ENCODE data around the gene CD163.
"Not testable (repeated sequence)": the region's sequence is repeated elsewhere in the genome, so short reads cannot be mapped to it uniquely, and the experiment has no call there.

CD163 gene

DNA sequence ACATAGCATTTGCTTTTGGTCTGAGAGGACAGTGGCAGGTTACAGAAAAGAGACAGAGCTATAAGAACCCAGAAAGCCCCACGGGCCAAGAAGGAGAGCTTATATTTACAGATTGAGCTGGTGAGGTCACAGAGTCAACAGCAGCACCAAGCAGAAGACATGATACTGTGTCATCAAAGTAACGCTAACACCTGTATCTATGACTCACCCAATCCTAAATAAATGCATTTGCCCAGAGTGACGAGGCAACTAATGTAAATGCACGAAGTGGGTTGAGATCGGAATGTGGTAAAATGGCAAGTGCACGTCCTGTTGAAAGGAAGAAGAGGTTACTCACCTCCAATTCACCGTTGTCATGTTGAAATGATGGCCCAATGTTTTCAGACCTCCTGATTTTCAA is 52.9 kb downstream of the CD163 start:
- TF ChIP-seq, protein P1, sequence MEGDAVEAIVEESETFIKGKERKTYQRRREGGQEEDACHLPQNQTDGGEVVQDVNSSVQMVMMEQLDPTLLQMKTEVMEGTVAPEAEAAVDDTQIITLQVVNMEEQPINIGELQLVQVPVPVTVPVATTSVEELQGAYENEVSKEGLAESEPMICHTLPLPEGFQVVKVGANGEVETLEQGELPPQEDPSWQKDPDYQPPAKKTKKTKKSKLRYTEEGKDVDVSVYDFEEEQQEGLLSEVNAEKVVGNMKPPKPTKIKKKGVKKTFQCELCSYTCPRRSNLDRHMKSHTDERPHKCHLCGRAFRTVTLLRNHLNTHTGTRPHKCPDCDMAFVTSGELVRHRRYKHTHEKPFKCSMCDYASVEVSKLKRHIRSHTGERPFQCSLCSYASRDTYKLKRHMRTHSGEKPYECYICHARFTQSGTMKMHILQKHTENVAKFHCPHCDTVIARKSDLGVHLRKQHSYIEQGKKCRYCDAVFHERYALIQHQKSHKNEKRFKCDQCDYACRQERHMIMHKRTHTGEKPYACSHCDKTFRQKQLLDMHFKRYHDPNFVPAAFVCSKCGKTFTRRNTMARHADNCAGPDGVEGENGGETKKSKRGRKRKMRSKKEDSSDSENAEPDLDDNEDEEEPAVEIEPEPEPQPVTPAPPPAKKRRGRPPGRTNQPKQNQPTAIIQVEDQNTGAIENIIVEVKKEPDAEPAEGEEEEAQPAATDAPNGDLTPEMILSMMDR (conservative IDR thresholded peaks at IDR 0.05), result no peak
- TF ChIP-seq ZFX (IDR thresholded peaks at IDR 0.05), result no peak
- no peak overlapping the region for H3K27ac ChIP-seq

DNA sequence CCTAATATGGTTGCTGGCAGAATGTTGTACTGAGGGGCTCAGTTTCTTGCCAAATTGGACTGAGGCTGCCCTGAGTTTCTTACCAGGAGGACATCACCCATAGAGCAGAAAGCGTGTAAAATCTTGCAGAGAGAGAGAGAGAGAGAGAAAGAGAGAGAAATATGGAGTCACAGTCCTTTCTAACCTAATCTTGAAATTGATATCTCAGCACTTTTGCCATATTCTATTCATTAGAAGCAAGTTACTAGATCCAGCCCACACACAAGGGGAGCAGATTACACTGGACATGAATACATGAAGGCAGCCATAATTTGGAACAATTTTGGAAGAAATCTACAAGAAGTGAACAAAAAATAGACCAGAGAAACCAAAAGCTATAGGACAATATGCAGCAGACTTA is 55.5 kb downstream of the CD163 start:
- no peak overlapping the region for H3K27ac ChIP-seq
- TF ChIP-seq, protein P1 (conservative IDR thresholded peaks at IDR 0.05), result no peak
- no peak for TF ChIP-seq ZFX (IDR thresholded peaks at IDR 0.05)

DNA sequence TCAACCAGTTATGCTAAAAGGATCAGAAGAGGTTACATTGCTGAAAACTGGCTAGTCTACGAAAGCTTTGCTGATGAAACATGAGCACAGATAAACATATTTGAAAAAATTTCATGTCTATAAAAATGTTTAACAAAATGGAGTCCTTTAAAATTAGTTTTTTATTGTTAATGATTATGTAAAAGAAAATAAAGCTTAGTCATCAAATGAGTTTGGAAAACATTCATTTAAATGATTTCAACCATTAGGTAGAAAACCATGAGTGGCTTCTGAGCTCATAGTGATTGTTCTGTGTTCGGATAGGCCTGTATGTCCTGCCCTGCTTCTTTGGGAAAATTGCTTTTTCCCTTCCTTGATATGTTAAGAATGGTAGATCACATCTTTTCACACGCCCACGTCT is 59.0 kb downstream of the CD163 start:
- H3K27ac ChIP-seq, result no peak overlapping the region
- no peak for TF ChIP-seq ZFX (IDR thresholded peaks at IDR 0.05)
- TF ChIP-seq, protein P1 (conservative IDR thresholded peaks at IDR 0.05), result no peak

DNA sequence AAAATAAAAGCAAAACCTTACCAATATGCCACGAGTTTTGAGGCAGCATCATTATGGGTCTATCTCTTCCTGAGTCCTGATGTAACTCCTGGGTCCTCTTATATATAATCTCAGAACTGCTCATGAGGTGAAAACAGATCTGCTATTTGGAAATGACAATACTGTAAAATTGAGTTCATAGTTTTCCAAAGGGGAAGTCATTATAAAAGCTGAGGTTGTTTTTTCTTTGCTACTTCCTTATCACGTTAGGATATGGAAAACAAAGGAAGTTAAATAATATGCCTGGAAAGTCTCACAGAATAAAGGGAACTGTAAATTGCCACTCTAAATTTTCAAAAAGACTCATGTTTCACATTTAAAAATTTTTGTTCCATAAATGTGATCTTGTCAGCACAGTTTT is 59.5 kb downstream of the CD163 start, which contains the start of gene CD163L1:
CD163L1 (minus strand) TSS at position 78 of the 400 bp plus-strand sequence; CDS start at position 52, 26 bp downstream.
- TF ChIP-seq, protein P1 (conservative IDR thresholded peaks at IDR 0.05), result no peak
- TF ChIP-seq ZFX (IDR thresholded peaks at IDR 0.05), result no peak

DNA sequence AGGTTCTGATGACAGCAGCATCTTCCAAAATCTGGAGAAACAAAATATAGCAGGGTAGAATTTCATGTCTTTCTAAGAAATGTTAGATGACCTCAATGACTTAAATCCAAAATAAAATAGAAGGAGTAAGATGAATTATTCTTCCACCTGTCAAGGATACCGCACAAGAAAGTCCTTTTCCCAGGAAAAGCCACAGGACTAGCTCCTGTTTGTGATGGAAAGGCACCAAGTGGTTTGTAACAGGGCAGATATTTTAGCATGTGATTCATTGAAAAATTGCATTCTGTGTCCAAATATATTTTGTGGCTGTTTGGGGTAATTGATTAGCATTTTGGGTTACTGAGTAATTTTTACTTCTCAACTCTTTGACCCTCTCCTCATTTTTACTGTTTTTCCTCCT is 62.4 kb downstream of the CD163 start:
- TF ChIP-seq ZFX (IDR thresholded peaks at IDR 0.05), result no peak
- TF ChIP-seq, protein P1 (conservative IDR thresholded peaks at IDR 0.05), result no peak
- no peak overlapping the region for H3K27ac ChIP-seq

More for the DNA sequence above, 59.5 kb downstream of the CD163 start, which contains the start of gene CD163L1:
- no peak within 1 kb of the TSS for H3K27ac ChIP-seq

DNA sequence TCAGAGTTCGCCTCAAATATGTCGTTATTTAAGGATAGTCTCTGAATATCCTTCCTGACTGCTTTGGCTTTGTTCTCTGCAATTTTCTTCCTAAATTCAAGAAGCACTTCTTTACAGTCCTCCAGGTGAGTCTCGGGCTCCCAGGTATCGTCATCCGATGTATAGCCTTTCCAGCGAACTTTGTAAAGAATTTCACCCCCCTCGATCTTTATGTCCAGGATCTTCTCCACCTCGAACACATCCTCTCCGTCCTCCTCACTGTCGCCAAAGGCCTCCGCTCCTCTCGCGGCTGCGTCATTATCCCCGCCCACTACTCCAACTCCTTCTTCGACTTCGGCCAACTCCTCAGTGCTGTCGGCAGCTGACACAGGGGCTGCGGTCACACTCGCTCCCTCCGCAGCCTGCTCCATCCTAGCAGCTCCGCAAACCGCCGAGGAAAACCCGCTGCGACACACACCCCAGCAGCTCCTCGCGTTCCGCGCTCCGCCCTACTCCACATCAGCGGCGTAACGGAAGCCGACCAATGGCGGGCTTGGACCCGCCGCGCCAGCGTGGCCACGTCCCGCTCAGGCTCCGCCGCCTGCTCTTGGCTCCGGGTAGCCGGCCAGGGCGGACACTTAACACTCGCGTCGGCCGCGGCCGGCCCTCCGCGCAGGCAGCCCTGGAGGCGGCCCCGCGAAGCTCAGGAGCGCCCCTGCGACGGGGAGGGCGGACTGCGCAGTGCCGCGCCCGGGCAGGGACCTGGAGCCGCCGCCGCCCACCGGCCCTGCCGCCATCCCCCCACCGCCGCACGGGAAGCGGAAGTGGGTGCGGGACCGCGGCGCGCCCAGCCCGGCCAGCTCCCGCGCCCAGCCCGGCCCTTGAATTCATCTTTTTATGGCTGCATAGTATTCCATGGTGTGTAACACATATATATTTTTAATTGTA is 63.7 kb downstream of the CD163 start:
- TF ChIP-seq ZFX (IDR thresholded peaks at IDR 0.05), result no peak
- TF ChIP-seq, protein P1 (conservative IDR thresholded peaks at IDR 0.05), result no peak
- no peak overlapping the region for H3K27ac ChIP-seq

DNA sequence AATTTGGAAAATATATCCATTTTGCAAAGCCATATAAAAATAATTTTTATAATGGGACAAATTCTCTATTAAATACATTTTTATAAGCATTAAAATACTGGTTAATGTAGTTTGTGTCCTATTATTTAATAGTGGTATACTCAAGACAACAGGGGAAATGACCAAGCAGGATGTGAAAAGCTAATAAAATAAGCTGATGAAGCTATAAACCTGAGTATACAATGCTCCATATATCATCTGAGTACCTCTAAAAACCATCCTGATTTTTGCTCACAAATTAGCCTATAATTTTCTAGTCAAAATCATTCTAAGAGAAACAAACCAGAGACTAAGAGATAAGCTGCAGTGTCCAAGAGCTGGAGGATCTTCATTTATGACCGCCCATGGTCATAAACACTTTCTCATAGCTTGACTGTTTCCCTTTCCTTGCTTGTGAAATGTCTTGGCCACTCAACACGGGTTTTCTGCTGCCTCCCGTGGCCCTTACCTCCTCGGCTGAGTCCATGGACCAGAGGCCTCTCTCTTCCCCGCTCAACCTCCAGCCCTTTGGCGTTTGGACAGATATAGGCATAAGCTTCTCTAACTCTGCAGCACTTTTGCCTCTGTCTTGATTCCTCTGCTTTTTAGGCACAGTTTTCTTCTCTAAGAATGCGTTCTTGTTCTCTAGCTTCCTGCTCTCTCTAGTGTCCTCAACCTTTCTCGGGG is 65.1 kb downstream of the CD163 start:
- not testable (repeated sequence) for H3K27ac ChIP-seq

DNA sequence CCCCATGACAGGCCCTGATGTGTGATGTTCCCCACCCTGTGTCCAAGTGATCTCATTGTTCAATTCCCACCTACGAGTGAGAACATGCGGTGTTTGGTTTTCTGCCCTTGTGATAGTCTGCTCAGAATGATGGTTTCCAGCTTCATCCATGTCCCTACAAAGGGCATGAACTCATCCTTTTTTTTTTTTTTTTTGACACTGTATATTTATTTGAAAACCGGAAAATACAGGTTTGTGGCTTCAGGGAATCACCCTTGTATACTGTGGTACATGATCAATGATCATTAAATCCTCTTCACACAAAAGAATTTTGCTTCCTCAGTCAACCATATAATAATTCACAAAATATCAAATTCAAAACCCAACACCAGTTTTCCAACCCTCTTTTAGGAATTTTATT is 66.1 kb downstream of the CD163 start:
- H3K27ac ChIP-seq, result not testable (repeated sequence)
